Mesendoderm (in vitro differentiated cells): ENCODE measurements around the gene KLHL4.
"Not testable (repeated sequence)": the region's sequence is repeated elsewhere in the genome, so short reads cannot be mapped to it uniquely, and the experiment has no call there.

Experiments
- DNase-seq: peaks from one replicate; pipeline ENCODE4 v3.0.0; 2013
- H2AK5ac ChIP-seq: 2 replicates; pipeline ENCODE4 v1.6.1; 2013; ENCODE audit warnings: low read length, inconsistent platforms
- H2BK120ac ChIP-seq: 2 replicates; pipeline ENCODE4 v1.6.1; 2013; ENCODE audit warnings: low read depth, mild to moderate bottlenecking, low read length, moderate library complexity, mixed read lengths
- H2BK15ac ChIP-seq: replicated peaks from 2 replicates; pipeline ENCODE4 v1.6.1; 2013; ENCODE audit warnings: low read depth, mild to moderate bottlenecking, moderate library complexity
- H2BK5ac ChIP-seq: 2 replicates; pipeline ENCODE4 v1.6.1; 2013; ENCODE audit warnings: low read length, inconsistent platforms
- H3K18ac ChIP-seq: 2 replicates; pipeline ENCODE4 v1.6.1; 2013; ENCODE audit warnings: mild to moderate bottlenecking, low read length, mixed read lengths
- H3K23ac ChIP-seq: one replicate; pipeline ENCODE4 v1.6.1; 2013; ENCODE audit warnings: low read length
- H3K27ac ChIP-seq: 2 replicates; pipeline ENCODE4 v1.5.1; 2013; ENCODE audit warnings: low read depth, mild to moderate bottlenecking, inconsistent platforms, low read length, moderate library complexity
- H3K27me3 ChIP-seq: 2 replicates; pipeline ENCODE4 v1.6.1; 2013; ENCODE audit warnings: low read length, control low read depth, mild to moderate bottlenecking, inconsistent platforms; ENCODE audit not compliant: insufficient read depth, poor library complexity
- H3K36me3 ChIP-seq: 2 replicates; pipeline ENCODE4 v1.6.1; 2013; ENCODE audit warnings: low read length, inconsistent platforms; ENCODE audit not compliant: control insufficient read depth, insufficient read depth
- H3K4ac ChIP-seq: one replicate; pipeline ENCODE4 v1.6.1; 2013; ENCODE audit warnings: low read depth, mild to moderate bottlenecking, low read length, moderate library complexity
- H3K4me1 ChIP-seq: 2 replicates; pipeline ENCODE4 v1.6.1; 2013; ENCODE audit warnings: low read depth, low read length, inconsistent platforms; ENCODE audit not compliant: control insufficient read depth
- H3K4me2 ChIP-seq: 2 replicates; pipeline ENCODE4 v1.6.1; 2013; ENCODE audit warnings: low read length
- H3K4me3 ChIP-seq: 2 replicates; pipeline ENCODE4 v1.5.1; 2013; ENCODE audit warnings: mild to moderate bottlenecking, low read length
- H3K56ac ChIP-seq: one replicate; pipeline ENCODE4 v1.6.1; 2013; ENCODE audit warnings: low read length
- H3K79me1 ChIP-seq: 2 replicates; pipeline ENCODE4 v1.6.1; 2013; ENCODE audit warnings: low read length, inconsistent platforms
- H3K79me2 ChIP-seq: 2 replicates; pipeline ENCODE4 v1.6.1; 2013; ENCODE audit warnings: mild to moderate bottlenecking, low read length; ENCODE audit not compliant: control insufficient read depth, insufficient read depth
- H3K9ac ChIP-seq: 2 replicates; pipeline ENCODE4 v1.6.1; 2013; ENCODE audit warnings: low read length, inconsistent platforms
- H4K5ac ChIP-seq: one replicate; pipeline ENCODE4 v1.6.1; 2013; ENCODE audit warnings: low read length
- H4K8ac ChIP-seq: one replicate; pipeline ENCODE4 v1.6.1; 2013; ENCODE audit warnings: low read depth, mild to moderate bottlenecking, control low read depth, low read length, moderate library complexity
- WGBS: extraction: QIAGEN DNeasy Blood & Tissue Kit; methylation state at CpG from one replicate; pipeline ENCODE4 v1.1.7; 2013; ENCODE audit warnings: low lambda C conversion rate, missing lambda C conversion rate; ENCODE audit not compliant: insufficient coverage; ENCODE audit errors: extremely low coverage; 5-methylcytosine and 5-hydroxymethylcytosine counted together

KLHL4 gene

DNA sequence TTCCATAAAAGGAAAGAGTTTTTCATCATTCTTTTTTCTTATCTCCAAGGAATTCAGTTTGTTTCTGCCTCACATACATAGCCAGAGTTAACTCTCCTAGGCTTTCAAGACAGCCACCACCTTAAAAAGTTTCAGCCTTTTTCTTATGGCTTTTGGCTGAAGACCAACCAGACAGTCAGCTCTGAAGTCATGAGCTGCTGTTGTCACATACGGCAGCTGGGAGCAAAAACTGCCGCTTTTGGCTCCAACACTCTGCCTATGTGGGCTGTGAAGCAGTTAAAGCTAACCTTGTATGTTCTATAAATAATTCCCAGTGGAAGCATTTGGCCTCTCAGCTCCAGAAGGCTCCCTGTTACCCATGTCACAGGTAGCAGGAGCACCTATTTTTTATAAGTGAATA lies 104.1 kb downstream of the KLHL4 start:
- no peak overlapping the region for H3K27ac ChIP-seq
- no peak overlapping the region for H2AK5ac ChIP-seq
- H4K5ac ChIP-seq: no peak overlapping the region
- no peaks in the 10 kb centered on the region for H3K4me1 ChIP-seq
- no peaks in the 10 kb centered on the region for H3K79me2 ChIP-seq
- WGBS: no CpG with 5 or more reads among the region's 2 CpGs
- H3K4me2 ChIP-seq: no peak overlapping the region
- no peak overlapping the region for H2BK15ac ChIP-seq
- no peak overlapping the region for H3K9ac ChIP-seq
- H4K8ac ChIP-seq: no peak overlapping the region
- no peaks in the 10 kb centered on the region for H3K36me3 ChIP-seq
- H3K79me1 ChIP-seq: no peaks in the 10 kb centered on the region
- H3K23ac ChIP-seq: no peak overlapping the region
- no peak for DNase-seq
- no peak overlapping the region for H2BK120ac ChIP-seq
- no peak overlapping the region for H3K4me3 ChIP-seq
- H3K27me3 ChIP-seq: no peaks in the 10 kb centered on the region
- H2BK5ac ChIP-seq: no peak overlapping the region
- no peak overlapping the region for H3K4ac ChIP-seq
- H3K18ac ChIP-seq: no peak overlapping the region
- H3K56ac ChIP-seq: no peak overlapping the region

DNA sequence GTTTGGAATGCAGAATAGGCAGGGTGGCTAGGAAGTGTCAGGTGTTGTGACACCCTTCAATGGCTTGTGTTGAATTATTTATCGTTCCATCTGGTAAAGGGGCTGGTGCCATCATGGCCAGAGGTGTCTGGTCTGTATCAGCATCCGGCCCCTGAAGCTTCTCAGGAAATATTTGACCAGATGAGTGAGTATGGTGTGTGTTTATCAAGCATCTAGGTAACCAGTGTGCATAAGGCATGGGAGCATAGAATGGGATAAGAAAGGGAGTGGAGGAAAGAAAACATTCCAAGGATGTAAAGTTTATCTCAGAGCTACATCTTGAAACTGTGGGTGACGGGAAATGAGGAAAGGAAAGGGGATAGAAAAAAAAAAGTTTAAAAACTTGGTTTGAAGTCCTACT lies 109.4 kb downstream of the KLHL4 start:
- no peak overlapping the region for H2BK120ac ChIP-seq
- H3K27ac ChIP-seq: no peak overlapping the region
- no peak overlapping the region for H3K18ac ChIP-seq
- no peaks in the 10 kb centered on the region for H3K79me2 ChIP-seq
- no peaks in the 10 kb centered on the region for H3K4me1 ChIP-seq
- no peak overlapping the region for H3K4ac ChIP-seq
- H3K9ac ChIP-seq: no peak overlapping the region
- no peaks in the 10 kb centered on the region for H3K27me3 ChIP-seq
- no peak overlapping the region for H2BK15ac ChIP-seq
- H3K23ac ChIP-seq: no peak overlapping the region
- H2BK5ac ChIP-seq: no peak overlapping the region
- H3K79me1 ChIP-seq: no peaks in the 10 kb centered on the region
- H4K5ac ChIP-seq: no peak overlapping the region
- DNase-seq: peak; percentile 17
- no peaks in the 10 kb centered on the region for H3K36me3 ChIP-seq
- H3K56ac ChIP-seq: no peak overlapping the region
- H3K4me2 ChIP-seq: no peak overlapping the region
- WGBS: no CpG with 5 or more reads among the region's 3 CpGs
- no peak overlapping the region for H3K4me3 ChIP-seq
- no peak overlapping the region for H2AK5ac ChIP-seq
- no peak overlapping the region for H4K8ac ChIP-seq

DNA sequence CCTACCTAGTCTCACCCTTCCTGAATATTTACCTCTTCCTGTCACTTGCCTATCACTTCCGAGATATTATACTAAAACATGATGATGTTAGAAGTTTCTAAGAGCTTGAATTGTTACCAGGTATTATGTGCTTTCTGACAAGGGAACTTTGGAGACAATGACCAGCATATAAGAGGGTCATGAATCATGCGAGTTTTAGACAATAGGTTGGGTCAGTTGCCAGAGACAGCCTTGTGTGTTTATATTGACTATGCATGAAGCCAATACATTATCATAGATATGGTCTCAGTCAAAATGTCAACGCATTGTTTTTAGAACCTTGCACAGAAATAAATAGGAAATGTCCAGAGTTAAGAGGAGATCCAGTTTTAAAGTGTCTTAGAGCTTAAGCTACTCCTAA lies 116.8 kb downstream of the KLHL4 start:
- Histone ChIP-seq H3K4me3 (no peak overlapping the region), H3K56ac (no peak overlapping the region), H3K27ac (no peak overlapping the region), H2BK15ac (no peak overlapping the region), H3K4me2 (no peak overlapping the region), H3K79me1 (no peaks in the 10 kb centered on the region), H3K18ac (no peak overlapping the region), H3K4me1 (no peaks in the 10 kb centered on the region), H3K27me3 (no peaks in the 10 kb centered on the region), H3K36me3 (no peaks in the 10 kb centered on the region), H2BK120ac (no peak overlapping the region), H2AK5ac (no peak overlapping the region), H3K23ac (no peak overlapping the region), H3K79me2 (no peaks in the 10 kb centered on the region), H4K8ac (no peak overlapping the region), H4K5ac (no peak overlapping the region), H2BK5ac (no peak overlapping the region), H3K4ac (no peak overlapping the region), H3K9ac (no peak overlapping the region)
- WGBS: no CpG with 5 or more reads among the region's 3 CpGs
- DNase-seq: no peak

DNA sequence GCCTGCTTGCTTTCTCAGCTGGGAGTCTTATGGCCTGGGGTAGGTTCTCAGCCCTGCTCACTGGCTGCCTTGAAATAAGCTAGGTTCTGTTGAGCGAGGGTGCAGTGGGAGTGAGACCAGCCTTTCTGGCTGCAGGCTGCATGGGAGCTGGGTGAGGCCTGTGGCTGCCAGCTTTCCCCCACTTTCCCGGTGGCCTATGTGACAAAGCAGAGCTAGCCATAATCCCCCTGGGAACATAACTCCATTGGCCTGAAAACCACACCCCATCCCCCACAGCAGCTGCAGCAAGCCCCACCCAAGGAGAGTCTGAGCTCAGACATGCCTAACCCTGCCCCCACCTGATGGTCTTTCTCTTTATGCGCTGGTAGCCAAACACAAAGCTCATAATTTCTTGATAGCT lies 118.9 kb downstream of the KLHL4 start:
- Histone ChIP-seq H4K8ac (no peak overlapping the region), H2BK5ac (no peak overlapping the region), H3K18ac (no peak overlapping the region), H2AK5ac (no peak overlapping the region), H3K56ac (no peak overlapping the region), H3K4me2 (no peak overlapping the region), H3K27ac (no peak overlapping the region), H2BK15ac (no peak overlapping the region), H2BK120ac (no peak overlapping the region), H3K9ac (no peak overlapping the region), H3K23ac (no peak overlapping the region), H3K4me3 (no peak overlapping the region), H3K4ac (no peak overlapping the region), H3K79me2 (no peaks in the 10 kb centered on the region), H3K79me1 (no peaks in the 10 kb centered on the region), H3K36me3 (no peaks in the 10 kb centered on the region), H3K4me1 (no peaks in the 10 kb centered on the region), H3K27me3 (no peaks in the 10 kb centered on the region), H4K5ac (no peak overlapping the region)
- no CpG with 5 or more reads among the region's 3 CpGs for WGBS
- DNase-seq: no peak

DNA sequence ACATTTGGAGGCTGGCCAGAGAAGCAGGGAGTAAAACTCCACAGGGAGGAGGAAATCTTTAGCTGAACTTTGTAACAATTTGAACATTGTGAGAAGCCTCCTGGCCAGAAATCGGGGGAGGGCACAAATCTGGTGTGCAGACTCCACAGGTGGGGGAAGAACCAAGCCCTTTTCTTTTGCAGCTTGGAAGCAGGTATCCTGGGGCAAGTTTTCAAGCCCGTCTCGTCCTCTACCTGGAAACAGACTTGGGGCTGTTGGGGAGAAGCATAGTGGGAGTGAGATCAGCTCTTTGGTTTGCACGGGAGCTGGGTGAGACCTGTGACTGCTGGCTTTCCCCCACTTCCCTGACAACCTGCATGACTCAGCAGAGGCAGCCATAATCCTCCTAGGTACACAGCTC lies 123.8 kb downstream of the KLHL4 start:
- H3K9ac ChIP-seq: not testable (repeated sequence)

DNA sequence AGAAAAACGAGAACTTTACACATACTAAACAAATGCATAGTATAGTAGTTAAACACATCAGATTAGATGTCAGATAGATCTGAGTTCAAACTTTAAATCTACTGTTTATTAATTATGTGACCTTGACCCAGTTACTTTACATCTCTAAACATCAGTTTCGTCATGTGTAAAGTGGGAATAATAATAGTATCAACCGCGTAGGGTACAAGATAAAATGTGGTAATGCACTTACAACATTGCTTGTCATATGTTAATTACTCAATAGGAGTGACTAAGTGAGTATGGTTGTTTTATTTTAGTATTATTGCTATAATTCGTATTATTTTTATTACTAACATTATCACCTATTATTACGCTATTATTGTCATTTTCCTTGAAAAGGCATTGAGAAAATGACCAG lies 144.2 kb downstream of the KLHL4 start:
- Histone ChIP-seq H2AK5ac (no peak overlapping the region), H3K18ac (no peak overlapping the region), H3K27ac (no peak overlapping the region), H3K79me2 (no peaks in the 10 kb centered on the region), H3K9ac (no peak overlapping the region), H4K8ac (no peak overlapping the region), H3K4me3 (no peak overlapping the region), H3K4me2 (no peak overlapping the region), H3K36me3 (no peaks in the 10 kb centered on the region), H3K27me3 (no peaks in the 10 kb centered on the region), H3K4ac (no peak overlapping the region), H3K79me1 (no peaks in the 10 kb centered on the region), H3K23ac (no peak overlapping the region), H3K4me1 (no peaks in the 10 kb centered on the region), H2BK120ac (no peak overlapping the region), H4K5ac (no peak overlapping the region), H3K56ac (no peak overlapping the region), H2BK5ac (no peak overlapping the region), H2BK15ac (no peak overlapping the region)
- no peak for DNase-seq
- 100% methylated on average over 1 of the region's 6 CpGs for WGBS

More for the DNA sequence above, 123.8 kb downstream of the KLHL4 start:
- WGBS: no CpG with 5 or more reads among the region's 4 CpGs
- not testable (repeated sequence) for H3K79me1 ChIP-seq, DNase-seq, H3K23ac ChIP-seq, H2BK120ac ChIP-seq, H2BK5ac ChIP-seq, H3K4me1 ChIP-seq, H2BK15ac ChIP-seq, H3K79me2 ChIP-seq, H3K56ac ChIP-seq, H3K27me3 ChIP-seq, H3K27ac ChIP-seq, H2AK5ac ChIP-seq, H3K4me2 ChIP-seq, H3K18ac ChIP-seq, H3K36me3 ChIP-seq, H3K4ac ChIP-seq, H4K8ac ChIP-seq, H4K5ac ChIP-seq, H3K4me3 ChIP-seq
